Measurements from ENCODE around the gene CPM. TPM values are rescaled to one million over a fixed set of nuclear protein-coding genes. Genes with fewer than 3 reads are reported as not detected.
A peak's percentile ranks its signal among the peaks of the same experiment; 100 is the strongest.

CPM gene
- total and polyA plus RNA-seq, 2 of the 4 experiments (the other 2 are of a cell fraction), result 2.0 to 8.8 TPM

- dilution Hi-C loops (cut with HindIII; ENCODE audit: low sequenced_read_pairs, unreplicated experiment) (no loop called here), intact Hi-C loops (cut with micrococcal nuclease) (loop anchor here (5.0 to 10.0 kb wide), 3 partner anchors 73 to 763 kb away; partner anchors contain the start of gene IL26), in situ Hi-C loops (cut with MboI; ENCODE audit: low sequenced_read_pairs) (no loop called here)
- Histone ChIP-seq H3K9me3 (ENCODE audit: control insufficient read depth, insufficient read depth, low read length) (no peaks in the 10 kb centered on the region), H2BK20ac (ENCODE audit: low read depth, low read length) (no peak overlapping the region), H2AK9ac (replicated peaks; ENCODE audit: low read depth, low read length, poor library complexity) (no peak overlapping the region), H3K27ac (ENCODE audit: insufficient read depth, low read length) (no peak overlapping the region), H2AFZ (replicated peaks; ENCODE audit: low read length, poor library complexity) (no peak overlapping the region), H3K4me2 (ENCODE audit: low read depth, low read length) (no peak overlapping the region), H2BK5ac (ENCODE audit: low read depth, low read length, poor library complexity, severe bottlenecking) (no peak overlapping the region), H4K5ac (ENCODE audit: low read depth, low read length) (no peak overlapping the region), H3K4me1 (ENCODE audit: control insufficient read depth, insufficient read depth, low read length) (peaks cover 2% of the 10 kb centered on the region; the same call in 1 of the 2 replicates), H2BK120ac (ENCODE audit: low read depth, low read length) (no peak overlapping the region), H3K14ac (replicated peaks; ENCODE audit: low read depth, low read length) (no peak overlapping the region), H3K4ac (ENCODE audit: low read depth, low read length) (no peak overlapping the region), H3K18ac (ENCODE audit: low read depth, low read length) (no peak overlapping the region), H3K23ac (ENCODE audit: low read depth, low read length) (no peak overlapping the region), H3K79me1 (ENCODE audit: low read depth in 1 of 2, low read length in 2 of 2) (peaks cover 0 to 6% of the 10 kb centered on the region in 2 experiments; a peak in 1 of 4 replicates), H3K56ac (ENCODE audit: extremely low read depth, insufficient read depth, low read length) (no peak overlapping the region), H4K91ac (ENCODE audit: insufficient read depth, low read depth, low read length) (no peak overlapping the region), H2BK15ac (ENCODE audit: low read depth, low read length) (no peak overlapping the region), H3K9ac (ENCODE audit: low read depth, low read length) (no peak overlapping the region), H4K8ac (ENCODE audit: low read depth in 2 of 2, low read length in 2 of 2) (no peak overlapping the region), H3K9me1 (ENCODE audit: insufficient read depth, low read length) (no peaks in the 10 kb centered on the region; the same call in 1 of the 2 replicates), H3K27me3 (ENCODE audit: control insufficient read depth, insufficient read depth, low read length) (no peaks in the 10 kb centered on the region), H2AK5ac (ENCODE audit: low read depth, low read length) (no peak overlapping the region), H3K36me3 (ENCODE audit: control insufficient read depth, insufficient read depth, low read length) (peaks cover 6% of the 10 kb centered on the region), H4K20me1 (ENCODE audit: insufficient read depth, low read length) (no peaks in the 10 kb centered on the region; the same call in none of the 2 replicates), H3K4me3 (ENCODE audit: insufficient read depth, low read depth, low read length) (no peak overlapping the region)
- TF ChIP-seq MAFK (IDR thresholded peaks at IDR 0.05; ENCODE audit: low read depth, low read length) (no peak), POLR2A (IDR thresholded peaks at IDR 0.05; ENCODE audit: low read depth, low read length) (no peak), MAZ (IDR thresholded peaks at IDR 0.05; ENCODE audit: borderline replicate concordance, low read depth, low read length) (no peak), FOS (IDR thresholded peaks at IDR 0.05; ENCODE audit: low read depth, low read length) (no peak)
- POLR2A ChIA-PET (ENCODE audit: unreplicated experiment), result no interaction called here
- ATAC-seq (ENCODE audit: low read depth), result no peak
- no TSS peak for BruUV-seq (replicated peaks)
- DNase-seq, result peak; percentile 58
- no CpG with 5 or more reads among the region's 7 CpGs for WGBS, 2 experiments (ENCODE audit: extremely low coverage in 2 of 2, insufficient read length in 1 of 2)
- CTCF ChIA-PET, result no interaction called here
Measured at GRCh38 chr12:68805592-68806120, 127.3 kb downstream of the CPM start.
